ENCODE data around the gene TANK.

DNA sequence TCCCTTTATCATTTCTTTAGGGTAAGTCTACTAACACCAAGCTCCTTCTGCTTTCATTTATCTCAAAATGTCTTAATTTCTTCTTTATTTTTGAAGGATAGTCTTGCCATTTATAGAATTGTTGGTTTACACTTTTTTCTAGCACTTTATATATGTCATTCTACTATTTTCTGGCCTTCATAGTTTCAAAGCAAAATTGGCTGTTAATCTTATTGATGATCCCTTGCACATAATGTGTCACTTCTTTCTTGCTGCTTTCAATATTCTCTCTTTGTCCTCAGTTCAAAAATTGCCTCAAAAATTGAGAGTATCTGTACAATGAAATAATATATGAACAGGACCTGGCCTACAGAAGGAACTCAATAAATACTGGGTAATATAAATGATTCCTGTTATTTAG is 7.9 kb upstream of the TANK start:
- TF ChIP-seq SIN3A (IDR thresholded peaks at IDR 0.05; ENCODE audit: borderline replicate concordance, insufficient read depth, low read length) = no peak
- TF ChIP-seq, protein P1, sequence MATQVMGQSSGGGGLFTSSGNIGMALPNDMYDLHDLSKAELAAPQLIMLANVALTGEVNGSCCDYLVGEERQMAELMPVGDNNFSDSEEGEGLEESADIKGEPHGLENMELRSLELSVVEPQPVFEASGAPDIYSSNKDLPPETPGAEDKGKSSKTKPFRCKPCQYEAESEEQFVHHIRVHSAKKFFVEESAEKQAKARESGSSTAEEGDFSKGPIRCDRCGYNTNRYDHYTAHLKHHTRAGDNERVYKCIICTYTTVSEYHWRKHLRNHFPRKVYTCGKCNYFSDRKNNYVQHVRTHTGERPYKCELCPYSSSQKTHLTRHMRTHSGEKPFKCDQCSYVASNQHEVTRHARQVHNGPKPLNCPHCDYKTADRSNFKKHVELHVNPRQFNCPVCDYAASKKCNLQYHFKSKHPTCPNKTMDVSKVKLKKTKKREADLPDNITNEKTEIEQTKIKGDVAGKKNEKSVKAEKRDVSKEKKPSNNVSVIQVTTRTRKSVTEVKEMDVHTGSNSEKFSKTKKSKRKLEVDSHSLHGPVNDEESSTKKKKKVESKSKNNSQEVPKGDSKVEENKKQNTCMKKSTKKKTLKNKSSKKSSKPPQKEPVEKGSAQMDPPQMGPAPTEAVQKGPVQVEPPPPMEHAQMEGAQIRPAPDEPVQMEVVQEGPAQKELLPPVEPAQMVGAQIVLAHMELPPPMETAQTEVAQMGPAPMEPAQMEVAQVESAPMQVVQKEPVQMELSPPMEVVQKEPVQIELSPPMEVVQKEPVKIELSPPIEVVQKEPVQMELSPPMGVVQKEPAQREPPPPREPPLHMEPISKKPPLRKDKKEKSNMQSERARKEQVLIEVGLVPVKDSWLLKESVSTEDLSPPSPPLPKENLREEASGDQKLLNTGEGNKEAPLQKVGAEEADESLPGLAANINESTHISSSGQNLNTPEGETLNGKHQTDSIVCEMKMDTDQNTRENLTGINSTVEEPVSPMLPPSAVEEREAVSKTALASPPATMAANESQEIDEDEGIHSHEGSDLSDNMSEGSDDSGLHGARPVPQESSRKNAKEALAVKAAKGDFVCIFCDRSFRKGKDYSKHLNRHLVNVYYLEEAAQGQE (IDR thresholded peaks at IDR 0.05; ENCODE audit: insufficient read depth in 1 of 2, low read depth in 2 of 2, low read length in 2 of 2) = no peak
- TF ChIP-seq TAF1 (IDR thresholded peaks at IDR 0.05; ENCODE audit: borderline replicate concordance, insufficient read depth, low read length) = no peak

Data from PFSK-1 (cell line).